Chondrocyte (in vitro differentiated cells): ENCODE data around the gene THAP7. TPM values are rescaled to one million over a fixed set of nuclear protein-coding genes. Genes with fewer than 3 reads are reported as not detected.

Source experiments
- DNase-seq: peaks from one replicate; pipeline ENCODE4 v3.0.0; 2021; ENCODE audit warnings: mixed read lengths, low spot score
- H3K27ac Mint-ChIP-seq: one replicate; pipeline ENCODE4 v1.8.0; 2021; ENCODE audit warnings: mild to moderate bottlenecking, moderate library complexity, mixed read lengths; ENCODE audit not compliant: unreplicated experiment
- H3K27me3 Mint-ChIP-seq: 2 replicates; pipeline ENCODE4 v1.8.0; 2021; ENCODE audit warnings: low read depth, mixed read lengths
- H3K36me3 Mint-ChIP-seq: 2 replicates; pipeline ENCODE4 v1.8.0; 2021; ENCODE audit warnings: low read depth, mixed read lengths
- H3K4me1 Mint-ChIP-seq: 2 replicates; pipeline ENCODE4 v1.8.0; 2021; ENCODE audit warnings: low read depth, mild to moderate bottlenecking, mixed read lengths
- H3K4me3 Mint-ChIP-seq: one replicate; pipeline ENCODE4 v1.8.0; 2021; ENCODE audit warnings: mild to moderate bottlenecking, moderate library complexity, mixed read lengths; ENCODE audit not compliant: unreplicated experiment
- H3K9me3 Mint-ChIP-seq: 2 replicates; pipeline ENCODE4 v1.8.0; 2021; ENCODE audit warnings: low read depth, mixed read lengths
- CTCF ChIP-seq: fragments of 200-600 bp; sonication (generic); IDR thresholded peaks from 2 replicates; pipeline ENCODE4 v1.5.0; 2021; ENCODE audit warnings: antibody characterized with exemption, mild to moderate bottlenecking, moderate library complexity
- total RNA-seq: library from RNA; stranded (reverse); gene quantifications from 3 replicates; pipeline ENCODE4 v1.2.1, GENCODE V29; 2021

Gene THAP7
- total RNA-seq, 1 donor from 2014 or later, result 15.7 TPM

- H3K4me1 Mint-ChIP-seq, result peaks cover 35% of the 10 kb centered on the region
- TF ChIP-seq CTCF, result no peak
- peaks cover 2% of the 10 kb centered on the region for H3K27me3 Mint-ChIP-seq
- peaks cover 3% of the 10 kb centered on the region for H3K36me3 Mint-ChIP-seq
- peak; percentile 87 for DNase-seq
- H3K4me3 Mint-ChIP-seq, result no peak overlapping the region
- no peak overlapping the region for H3K27ac Mint-ChIP-seq
- H3K9me3 Mint-ChIP-seq, result peaks cover 10% of the 10 kb centered on the region
Measured at GRCh38 chr22:20979940-20980453, 21.9 kb downstream of the THAP7 start.

- H3K27ac Mint-ChIP-seq, result peak overlapping the region; percentile 14
- H3K9me3 Mint-ChIP-seq, result peaks cover 10% of the 10 kb centered on the region
- peak overlapping the region; percentile 56 for H3K4me3 Mint-ChIP-seq
- peaks cover 3% of the 10 kb centered on the region for H3K36me3 Mint-ChIP-seq
- DNase-seq, result peak; percentile 79
- H3K4me1 Mint-ChIP-seq, result peaks cover 35% of the 10 kb centered on the region
- H3K27me3 Mint-ChIP-seq, result peaks cover 2% of the 10 kb centered on the region
- no peak for TF ChIP-seq CTCF
Measured at GRCh38 chr22:20979243-20979809, 22.6 kb downstream of the THAP7 start.

GRCh38 chr22:20978419-20978818 is 23.5 kb downstream of the THAP7 start:
- no peak for DNase-seq
- Mint-ChIP-seq H3K4me3 (no peak overlapping the region), H3K27ac (no peak overlapping the region), H3K27me3 (peaks cover 2% of the 10 kb centered on the region), H3K4me1 (peaks cover 28% of the 10 kb centered on the region), H3K36me3 (no peaks in the 10 kb centered on the region), H3K9me3 (peaks cover 10% of the 10 kb centered on the region)
- TF ChIP-seq CTCF, result no peak

GRCh38 chr22:20977516-20978170 is 24.3 kb downstream of the THAP7 start:
- no peak overlapping the region for H3K27ac Mint-ChIP-seq
- H3K36me3 Mint-ChIP-seq, result no peaks in the 10 kb centered on the region
- peaks cover 2% of the 10 kb centered on the region for H3K27me3 Mint-ChIP-seq
- no peak for DNase-seq
- peaks cover 10% of the 10 kb centered on the region for H3K9me3 Mint-ChIP-seq
- TF ChIP-seq CTCF, result no peak
- H3K4me1 Mint-ChIP-seq, result peaks cover 20% of the 10 kb centered on the region
- H3K4me3 Mint-ChIP-seq, result no peak overlapping the region

GRCh38 chr22:20977019-20977418 is 24.9 kb downstream of the THAP7 start:
- TF ChIP-seq CTCF, result no peak
- no peak overlapping the region for H3K4me3 Mint-ChIP-seq
- H3K27ac Mint-ChIP-seq, result no peak overlapping the region
- no peak for DNase-seq
- peaks cover 2% of the 10 kb centered on the region for H3K27me3 Mint-ChIP-seq
- H3K4me1 Mint-ChIP-seq, result peaks cover 19% of the 10 kb centered on the region
- peaks cover 10% of the 10 kb centered on the region for H3K9me3 Mint-ChIP-seq
- H3K36me3 Mint-ChIP-seq, result no peaks in the 10 kb centered on the region
